GM23338 (cell line): ENCODE data around the gene STOX1. TPM values are rescaled to one million over a fixed set of nuclear protein-coding genes. Genes with fewer than 3 reads are reported as not detected.

Experiments
- ATAC-seq: fragments of 200-7000 bp; cut with Tn5 transposase; 3 replicates; pipeline ENCODE4 v1.9.1; 2020
- DNase-seq: peaks from one replicate; pipeline ENCODE4 v3.0.0-alpha.2; 2015; ENCODE audit warnings: low spot score
- H2AFZ ChIP-seq: fragments of 200-600 bp; sonication (generic); 2 replicates; pipeline ENCODE4 v1.8.0; 2016; ENCODE audit warnings: antibody characterized with exemption, mild to moderate bottlenecking, moderate library complexity
- H3F3A ChIP-seq: fragments of 200-600 bp; sonication (generic); replicated peaks from 2 replicates; pipeline ENCODE4 v1.8.0; 2017; ENCODE audit warnings: antibody characterized with exemption, mixed run types, low read depth
- H3K27ac ChIP-seq: fragments of 200-600 bp; sonication (generic); 2 replicates; pipeline ENCODE4 v1.6.1; 2016; ENCODE audit warnings: low read depth
- H3K27me3 ChIP-seq: fragments of 200-600 bp; sonication (generic); 2 replicates; pipeline ENCODE4 v1.8.0; 2016; ENCODE audit warnings: mild to moderate bottlenecking, mixed run types, moderate library complexity; ENCODE audit not compliant: insufficient read depth
- H3K36me3 ChIP-seq: fragments of 200-600 bp; sonication (generic); 2 replicates; pipeline ENCODE4 v1.8.0; 2016; ENCODE audit warnings: mild to moderate bottlenecking; ENCODE audit not compliant: insufficient read depth
- H3K4me1 ChIP-seq: fragments of 200-600 bp; sonication (generic); 2 replicates; pipeline ENCODE4 v1.8.0; 2016; ENCODE audit warnings: mild to moderate bottlenecking, moderate library complexity; ENCODE audit not compliant: insufficient read depth
- H3K4me2 ChIP-seq: fragments of 200-600 bp; sonication (generic); 2 replicates; pipeline ENCODE4 v1.7.1; 2017; ENCODE audit warnings: mixed run types
- H3K4me3 ChIP-seq: fragments of 200-600 bp; sonication (generic); 2 replicates; pipeline ENCODE4 v1.6.1; 2016; ENCODE audit warnings: mixed run types
- H3K79me2 ChIP-seq: fragments of 200-600 bp; sonication (generic); replicated peaks from 2 replicates; pipeline ENCODE4 v1.8.0; 2017; ENCODE audit warnings: mild to moderate bottlenecking; ENCODE audit not compliant: insufficient read depth
- H3K9me2 ChIP-seq: fragments of 200-600 bp; sonication (generic); 2 replicates; pipeline ENCODE4 v1.8.0; 2017; ENCODE audit not compliant: insufficient read depth
- H4K20me1 ChIP-seq: fragments of 200-600 bp; sonication (generic); replicated peaks from 2 replicates; pipeline ENCODE4 v1.8.0; 2017; ENCODE audit warnings: mild to moderate bottlenecking; ENCODE audit not compliant: insufficient read depth
- H3K27ac Mint-ChIP-seq: 2 replicates; pipeline ENCODE4 v1.8.0; 2020; ENCODE audit warnings: inconsistent platforms, mild to moderate bottlenecking, moderate library complexity, mixed read lengths
- H3K27me3 Mint-ChIP-seq: 3 replicates; pipeline ENCODE4 v1.8.0; 2022; ENCODE audit warnings: low read depth, mild to moderate bottlenecking, moderate library complexity, mixed read lengths, inconsistent platforms; ENCODE audit not compliant: insufficient read depth, poor library complexity
- H3K36me3 Mint-ChIP-seq: 3 replicates; pipeline ENCODE4 v1.8.0; 2021; ENCODE audit warnings: low read depth, mild to moderate bottlenecking, inconsistent platforms, moderate library complexity, mixed read lengths
- H3K4me1 Mint-ChIP-seq: 3 replicates; pipeline ENCODE4 v1.8.0; 2020; ENCODE audit warnings: mild to moderate bottlenecking, inconsistent platforms, mixed read lengths
- H3K4me3 Mint-ChIP-seq: 3 replicates; pipeline ENCODE4 v1.8.0; 2021; ENCODE audit warnings: moderate library complexity, mild to moderate bottlenecking, inconsistent platforms, mixed read lengths
- H3K9me3 Mint-ChIP-seq: 3 replicates; pipeline ENCODE4 v1.8.0; 2020; ENCODE audit warnings: moderate library complexity, mild to moderate bottlenecking, inconsistent platforms, mixed read lengths
- CREB1 ChIP-seq: fragments of 250-450 bp; sonication (Bioruptor Pico); IDR thresholded peaks from 2 replicates; pipeline ENCODE4 v1.5.0; 2020; ENCODE audit warnings: low read depth, mild to moderate bottlenecking, moderate library complexity
- EZH2 ChIP-seq: fragments of 200-600 bp; sonication (generic); IDR thresholded peaks from one replicate; pipeline ENCODE4 v1.8.0; 2017; ENCODE audit warnings: antibody characterized with exemption, mild to moderate bottlenecking, low read depth; ENCODE audit not compliant: unreplicated experiment
- EZH2phosphoT487 ChIP-seq: fragments of 200-600 bp; sonication (generic); IDR thresholded peaks from one replicate; pipeline ENCODE4 v1.8.1; 2018; ENCODE audit warnings: antibody characterized with exemption; ENCODE audit not compliant: unreplicated experiment
- JUNB ChIP-seq: IDR thresholded peaks from one replicate; pipeline ENCODE4 v1.6.1; 2016; ENCODE audit warnings: antibody characterized with exemption; ENCODE audit not compliant: unreplicated experiment
- POLR2AphosphoS5 ChIP-seq: IDR thresholded peaks from 2 replicates; pipeline ENCODE4 v1.6.1; 2016; ENCODE audit warnings: antibody characterized with exemption, low read depth
- STAT1 ChIP-seq: IDR thresholded peaks from one replicate; pipeline ENCODE4 v1.6.1; 2016; ENCODE audit warnings: antibody characterized with exemption; ENCODE audit not compliant: unreplicated experiment
- ZNF114 ChIP-seq: fragments of 250-450 bp; sonication (Bioruptor Pico); IDR thresholded peaks from 2 replicates; pipeline ENCODE4 v1.5.0; 2020; ENCODE audit warnings: mild to moderate bottlenecking, moderate library complexity
- ZNF331 ChIP-seq: fragments of 250-450 bp; sonication (Bioruptor Pico); IDR thresholded peaks from 2 replicates; pipeline ENCODE4 v1.5.0; 2020; ENCODE audit warnings: low read depth, mild to moderate bottlenecking, moderate library complexity
- polyA plus RNA-seq: library from polyadenylated mRNA; unstranded; fragments of >200 nt; fragmentation: Nextera tagmentation; extraction: Ambion mirVana; gene quantifications from 2 replicates; pipeline ENCODE4 v1.2.1, GENCODE V29; 2016
- total RNA-seq: library from RNA; depleted of rRNA; stranded (reverse); fragments of >200 nt; shearing (Covaris generic); gene quantifications from 2 replicates; pipeline ENCODE4 v1.2.3, GENCODE V29; 2014
- TF ChIP-seq, protein P1 (sequence below): IDR thresholded peaks from 2 replicates; pipeline ENCODE4 v1.6.1; 2016; ENCODE audit warnings: antibody characterized with exemption
- TF ChIP-seq, protein P2 (sequence below), 2 experiments: fragments of 200-600 bp in 1 of 2; sonication (generic) in 1 of 2; conservative IDR thresholded peaks; 2 replicates each; pipeline versions ENCODE4 v1.5.1 to v1.6.1; 2016 to 2017; ENCODE audit warnings: antibody characterized with exemption in 2 of 2, low read depth in 2 of 2, mild to moderate bottlenecking in 2 of 2, moderate library complexity in 1 of 2
- TF ChIP-seq, protein P3 (sequence below): IDR thresholded peaks from one replicate; pipeline ENCODE4 v1.6.1; 2018; ENCODE audit warnings: antibody characterized with exemption; ENCODE audit not compliant: unreplicated experiment

The STOX1 gene
- total and polyA plus RNA-seq, 2 experiments from 2014 or later = 1.6 to 2.2 TPM

DNA sequence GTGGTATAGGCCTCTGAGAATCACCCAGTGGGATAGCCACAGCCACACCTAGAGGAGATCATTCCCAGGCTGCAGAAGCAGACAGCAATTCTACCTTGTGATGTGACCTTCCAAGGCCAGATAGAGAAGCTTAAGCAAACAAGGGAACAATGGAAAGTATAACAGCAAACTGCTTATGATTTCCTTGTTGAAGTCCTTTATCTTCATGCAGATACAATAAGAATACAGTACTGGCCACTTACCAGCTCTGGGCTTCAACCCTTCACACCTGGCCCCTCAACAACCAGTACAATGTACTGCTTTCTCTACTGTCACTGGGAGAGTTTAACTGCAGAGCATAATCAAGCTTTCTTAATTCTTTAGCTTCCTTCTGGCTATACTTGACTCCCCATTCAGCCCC is 51.2 kb downstream of the STOX1 start:
- Histone ChIP-seq H3K27me3 (no peaks in the 10 kb centered on the region), H3F3A (no peaks in the 10 kb centered on the region; the same call in 1 of the 2 replicates), H3K4me1 (peaks cover 31% of the 10 kb centered on the region), H3K4me2 (peak overlapping the region; percentile 57), H3K9me2 (no peaks in the 10 kb centered on the region), H3K27ac (no peak overlapping the region), H3K4me3 (no peak overlapping the region), H3K79me2 (no peaks in the 10 kb centered on the region), H4K20me1 (no peaks in the 10 kb centered on the region), H2AFZ (no peak overlapping the region), H3K36me3 (no peaks in the 10 kb centered on the region)
- Mint-ChIP-seq H3K9me3 (no peaks in the 10 kb centered on the region; the same call in 2 of the 3 replicates), H3K4me3 (no peak overlapping the region), H3K27ac (no peak overlapping the region), H3K27me3 (peaks cover 3% of the 10 kb centered on the region), H3K4me1 (peaks cover 32% of the 10 kb centered on the region), H3K36me3 (no peaks in the 10 kb centered on the region)
- TF ChIP-seq, protein P1, sequence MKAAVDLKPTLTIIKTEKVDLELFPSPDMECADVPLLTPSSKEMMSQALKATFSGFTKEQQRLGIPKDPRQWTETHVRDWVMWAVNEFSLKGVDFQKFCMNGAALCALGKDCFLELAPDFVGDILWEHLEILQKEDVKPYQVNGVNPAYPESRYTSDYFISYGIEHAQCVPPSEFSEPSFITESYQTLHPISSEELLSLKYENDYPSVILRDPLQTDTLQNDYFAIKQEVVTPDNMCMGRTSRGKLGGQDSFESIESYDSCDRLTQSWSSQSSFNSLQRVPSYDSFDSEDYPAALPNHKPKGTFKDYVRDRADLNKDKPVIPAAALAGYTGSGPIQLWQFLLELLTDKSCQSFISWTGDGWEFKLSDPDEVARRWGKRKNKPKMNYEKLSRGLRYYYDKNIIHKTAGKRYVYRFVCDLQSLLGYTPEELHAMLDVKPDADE = no peak
- TF ChIP-seq JUNB (no peak), POLR2AphosphoS5 (no peak), EZH2 (no peak), ZNF331 (CRISPR knock-in tag) (no peak), ZNF114 (CRISPR knock-in tag) (no peak), STAT1 (no peak), EZH2phosphoT487 (no peak), CREB1 (CRISPR knock-in tag) (no peak)
- TF ChIP-seq, protein P2, sequence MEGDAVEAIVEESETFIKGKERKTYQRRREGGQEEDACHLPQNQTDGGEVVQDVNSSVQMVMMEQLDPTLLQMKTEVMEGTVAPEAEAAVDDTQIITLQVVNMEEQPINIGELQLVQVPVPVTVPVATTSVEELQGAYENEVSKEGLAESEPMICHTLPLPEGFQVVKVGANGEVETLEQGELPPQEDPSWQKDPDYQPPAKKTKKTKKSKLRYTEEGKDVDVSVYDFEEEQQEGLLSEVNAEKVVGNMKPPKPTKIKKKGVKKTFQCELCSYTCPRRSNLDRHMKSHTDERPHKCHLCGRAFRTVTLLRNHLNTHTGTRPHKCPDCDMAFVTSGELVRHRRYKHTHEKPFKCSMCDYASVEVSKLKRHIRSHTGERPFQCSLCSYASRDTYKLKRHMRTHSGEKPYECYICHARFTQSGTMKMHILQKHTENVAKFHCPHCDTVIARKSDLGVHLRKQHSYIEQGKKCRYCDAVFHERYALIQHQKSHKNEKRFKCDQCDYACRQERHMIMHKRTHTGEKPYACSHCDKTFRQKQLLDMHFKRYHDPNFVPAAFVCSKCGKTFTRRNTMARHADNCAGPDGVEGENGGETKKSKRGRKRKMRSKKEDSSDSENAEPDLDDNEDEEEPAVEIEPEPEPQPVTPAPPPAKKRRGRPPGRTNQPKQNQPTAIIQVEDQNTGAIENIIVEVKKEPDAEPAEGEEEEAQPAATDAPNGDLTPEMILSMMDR (conservative IDR thresholded peaks at IDR 0.05; ENCODE audit: low read depth in 2 of 2) = no peak
- TF ChIP-seq, protein P3, sequence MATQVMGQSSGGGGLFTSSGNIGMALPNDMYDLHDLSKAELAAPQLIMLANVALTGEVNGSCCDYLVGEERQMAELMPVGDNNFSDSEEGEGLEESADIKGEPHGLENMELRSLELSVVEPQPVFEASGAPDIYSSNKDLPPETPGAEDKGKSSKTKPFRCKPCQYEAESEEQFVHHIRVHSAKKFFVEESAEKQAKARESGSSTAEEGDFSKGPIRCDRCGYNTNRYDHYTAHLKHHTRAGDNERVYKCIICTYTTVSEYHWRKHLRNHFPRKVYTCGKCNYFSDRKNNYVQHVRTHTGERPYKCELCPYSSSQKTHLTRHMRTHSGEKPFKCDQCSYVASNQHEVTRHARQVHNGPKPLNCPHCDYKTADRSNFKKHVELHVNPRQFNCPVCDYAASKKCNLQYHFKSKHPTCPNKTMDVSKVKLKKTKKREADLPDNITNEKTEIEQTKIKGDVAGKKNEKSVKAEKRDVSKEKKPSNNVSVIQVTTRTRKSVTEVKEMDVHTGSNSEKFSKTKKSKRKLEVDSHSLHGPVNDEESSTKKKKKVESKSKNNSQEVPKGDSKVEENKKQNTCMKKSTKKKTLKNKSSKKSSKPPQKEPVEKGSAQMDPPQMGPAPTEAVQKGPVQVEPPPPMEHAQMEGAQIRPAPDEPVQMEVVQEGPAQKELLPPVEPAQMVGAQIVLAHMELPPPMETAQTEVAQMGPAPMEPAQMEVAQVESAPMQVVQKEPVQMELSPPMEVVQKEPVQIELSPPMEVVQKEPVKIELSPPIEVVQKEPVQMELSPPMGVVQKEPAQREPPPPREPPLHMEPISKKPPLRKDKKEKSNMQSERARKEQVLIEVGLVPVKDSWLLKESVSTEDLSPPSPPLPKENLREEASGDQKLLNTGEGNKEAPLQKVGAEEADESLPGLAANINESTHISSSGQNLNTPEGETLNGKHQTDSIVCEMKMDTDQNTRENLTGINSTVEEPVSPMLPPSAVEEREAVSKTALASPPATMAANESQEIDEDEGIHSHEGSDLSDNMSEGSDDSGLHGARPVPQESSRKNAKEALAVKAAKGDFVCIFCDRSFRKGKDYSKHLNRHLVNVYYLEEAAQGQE = no peak
- DNase-seq = no peak
- ATAC-seq = peak; percentile 73
